Hematopoietic multipotent progenitor cell treated with erythropoietin and hydrocortisone succinate and interleukin-3 and kit ligand, for 6 days (in vitro differentiated cells): ENCODE results near the gene IMP4.
"Not testable (repeated sequence)": the region's sequence is repeated elsewhere in the genome, so short reads cannot be mapped to it uniquely, and the experiment has no call there.

Experiments used
- DNase-seq: peaks from one replicate; pipeline ENCODE4 v3.0.0-alpha.2; 2015

Gene IMP4

GRCh38 chr2:130342533-130343275 is at the start of gene IMP4:
Gene IMP4, plus strand, starts transcription at chr2:130342897. Its CDS starts 36 bp downstream, at chr2:130342933.
- DNase-seq = peak; percentile 100

DNA sequence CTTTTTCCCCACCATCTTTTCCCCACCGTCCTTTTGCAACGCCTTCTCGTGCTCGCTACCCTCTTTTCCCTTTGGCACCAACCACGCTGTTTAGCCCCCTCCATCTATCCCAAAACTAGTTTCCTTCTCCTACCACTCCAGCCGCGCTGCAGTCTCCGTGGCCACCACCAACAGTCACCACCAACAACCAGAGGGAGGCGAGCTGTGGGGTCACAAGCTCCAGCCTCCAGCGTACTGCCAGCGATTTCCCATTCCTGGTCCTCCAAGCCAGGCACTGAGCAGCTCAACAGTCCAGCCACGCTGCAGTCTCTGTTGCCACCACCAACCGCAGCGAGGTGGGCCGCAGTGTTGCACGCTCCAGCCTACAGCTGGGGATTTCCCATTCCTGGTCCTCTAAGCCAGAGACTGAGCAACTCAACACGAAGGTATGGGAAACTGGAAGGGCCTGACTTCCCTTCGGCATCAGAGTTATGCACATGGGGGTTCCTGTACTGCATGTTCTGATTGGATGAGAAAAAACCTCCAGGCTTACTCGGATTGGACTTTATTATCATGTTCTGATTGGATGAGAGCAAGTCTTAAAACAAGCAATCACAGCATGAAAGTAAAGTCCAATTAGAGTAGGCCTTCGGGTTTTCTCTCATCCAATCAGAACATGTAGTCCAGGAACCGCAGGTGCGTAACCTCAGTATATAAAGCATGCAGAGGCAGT is 42.3 kb upstream of the IMP4 start:
- DNase-seq = no peak

GRCh38 chr2:130300970-130301348 is 41.7 kb upstream of the IMP4 start:
- no peak for DNase-seq

DNA sequence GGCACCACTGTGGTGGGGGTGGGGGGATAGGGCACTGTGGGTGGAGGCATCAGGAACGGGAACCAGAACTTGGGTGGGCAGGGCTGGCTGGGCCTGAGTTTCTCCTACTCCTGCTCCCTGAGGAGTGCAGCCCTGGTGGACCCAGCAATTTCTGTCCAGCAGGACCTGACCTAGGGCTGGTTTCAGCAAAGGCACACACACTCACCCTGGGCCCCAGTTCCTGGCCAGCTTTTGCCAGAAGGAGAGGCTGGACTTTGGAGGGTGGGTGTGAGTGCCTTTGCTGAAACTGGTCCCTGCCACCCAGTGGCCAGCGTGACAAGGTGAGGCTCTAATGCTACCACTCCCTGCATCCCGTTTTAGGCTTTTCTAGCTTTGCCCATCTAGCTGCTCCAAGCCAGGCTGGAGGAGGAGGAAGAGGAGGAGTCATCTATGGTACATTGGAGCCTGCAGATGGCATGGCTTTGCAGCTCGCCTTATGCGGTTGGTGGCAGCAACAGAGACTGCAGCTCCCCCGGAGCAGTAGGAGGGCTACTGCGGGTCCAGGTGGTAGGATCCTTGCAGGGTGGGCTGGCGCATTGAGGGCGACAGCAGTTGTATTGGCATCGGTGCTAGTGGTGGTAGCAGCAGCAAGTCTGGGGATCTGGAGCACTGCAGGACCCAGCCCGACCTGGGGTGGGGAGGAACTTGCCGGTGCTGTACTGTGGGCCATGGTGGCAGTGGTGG is 40.4 kb upstream of the IMP4 start:
- DNase-seq = no peak

GRCh38 chr2:130303169-130303568 is 39.5 kb upstream of the IMP4 start:
- DNase-seq = no peak

- DNase-seq = no peak
Measured at GRCh38 chr2:130304726-130305125, 38.0 kb upstream of the IMP4 start.

GRCh38 chr2:130307850-130308249 is 34.8 kb upstream of the IMP4 start:
- no peak for DNase-seq

- no peak for DNase-seq
Measured at GRCh38 chr2:130310881-130311280, 31.8 kb upstream of the IMP4 start.

- no peak for DNase-seq
Measured at GRCh38 chr2:130313812-130314334, 28.8 kb upstream of the IMP4 start.

GRCh38 chr2:130314377-130314776 is 28.3 kb upstream of the IMP4 start:
- no peak for DNase-seq

DNA sequence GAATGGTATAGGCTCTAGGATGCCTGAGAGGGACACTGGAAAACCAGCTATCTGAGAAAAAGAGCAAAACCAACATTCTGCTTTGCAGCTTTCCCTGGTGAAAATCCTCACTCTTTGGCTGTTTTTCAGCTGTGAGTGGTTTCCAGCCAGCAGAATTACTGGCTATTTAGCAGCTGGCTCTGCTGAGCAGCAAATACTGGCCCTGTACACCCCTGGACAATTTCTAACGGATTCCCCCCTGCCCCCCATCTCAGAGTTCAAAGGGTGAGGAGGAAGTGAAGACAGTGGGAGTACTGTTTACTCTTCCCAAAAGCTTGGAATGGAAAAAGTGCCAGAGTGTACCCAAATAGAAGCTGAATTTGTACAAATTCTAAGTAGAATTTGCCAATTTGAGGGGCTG is 26.1 kb upstream of the IMP4 start:
- DNase-seq = no peak

DNA sequence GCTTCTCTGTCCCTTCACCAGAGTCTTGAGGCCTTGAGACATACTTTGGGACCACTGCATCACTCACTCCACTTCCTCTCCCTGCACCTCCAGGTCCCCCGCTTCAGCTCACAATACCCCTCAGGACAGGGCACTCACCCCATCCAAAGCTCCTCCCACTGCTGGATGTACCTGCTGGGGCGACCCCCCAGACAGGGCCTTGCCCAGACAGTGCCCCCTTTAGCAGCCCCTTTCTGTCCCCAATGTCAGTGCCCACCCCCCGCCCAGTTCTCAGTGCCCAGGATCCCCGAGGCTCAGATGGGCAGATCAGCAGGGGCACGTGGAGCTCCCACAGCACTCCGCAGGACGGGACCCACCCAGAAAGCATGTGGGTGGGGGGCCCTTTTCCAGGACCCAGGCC is 23.8 kb upstream of the IMP4 start:
- no peak for DNase-seq

DNA sequence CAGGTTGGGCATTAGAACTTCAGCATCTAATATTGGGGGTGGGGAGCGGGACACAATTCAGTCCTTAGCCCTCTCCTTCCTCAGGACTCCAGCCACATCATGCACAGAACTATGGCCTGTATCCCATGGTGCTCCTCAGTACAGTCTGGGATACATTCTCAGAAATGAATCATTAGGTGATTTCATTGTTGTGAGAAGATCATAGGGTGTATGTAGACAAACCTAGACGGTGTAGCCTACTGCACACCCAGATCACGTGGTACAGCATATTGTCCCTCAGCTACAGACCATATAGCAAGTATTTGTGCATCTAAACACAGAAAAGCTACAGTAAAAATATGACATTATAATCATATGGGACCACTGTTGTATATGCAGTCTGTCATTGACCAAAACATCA is 23.2 kb upstream of the IMP4 start:
- no peak for DNase-seq

GRCh38 chr2:130327703-130328527 is 14.8 kb upstream of the IMP4 start:
- DNase-seq = no peak

DNA sequence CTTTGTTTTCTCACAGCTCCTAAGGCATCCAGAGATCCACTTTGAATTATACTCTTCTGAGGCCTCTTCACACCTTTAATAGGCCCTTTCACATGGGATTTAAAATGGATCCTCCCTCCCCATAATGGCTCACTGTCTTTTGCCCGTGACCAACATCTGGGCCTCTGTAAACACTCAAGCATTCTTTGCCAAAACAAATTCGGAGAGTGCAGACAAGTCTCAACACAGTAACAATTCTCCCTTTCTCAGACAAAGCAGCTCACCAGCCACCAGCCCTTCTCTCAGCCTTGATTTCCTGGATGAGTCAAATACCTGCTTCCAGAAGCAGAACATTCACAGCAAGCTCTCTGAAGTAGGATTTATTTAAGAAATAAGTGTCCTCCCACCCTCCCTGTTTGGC is 14.0 kb upstream of the IMP4 start:
- no peak for DNase-seq

DNA sequence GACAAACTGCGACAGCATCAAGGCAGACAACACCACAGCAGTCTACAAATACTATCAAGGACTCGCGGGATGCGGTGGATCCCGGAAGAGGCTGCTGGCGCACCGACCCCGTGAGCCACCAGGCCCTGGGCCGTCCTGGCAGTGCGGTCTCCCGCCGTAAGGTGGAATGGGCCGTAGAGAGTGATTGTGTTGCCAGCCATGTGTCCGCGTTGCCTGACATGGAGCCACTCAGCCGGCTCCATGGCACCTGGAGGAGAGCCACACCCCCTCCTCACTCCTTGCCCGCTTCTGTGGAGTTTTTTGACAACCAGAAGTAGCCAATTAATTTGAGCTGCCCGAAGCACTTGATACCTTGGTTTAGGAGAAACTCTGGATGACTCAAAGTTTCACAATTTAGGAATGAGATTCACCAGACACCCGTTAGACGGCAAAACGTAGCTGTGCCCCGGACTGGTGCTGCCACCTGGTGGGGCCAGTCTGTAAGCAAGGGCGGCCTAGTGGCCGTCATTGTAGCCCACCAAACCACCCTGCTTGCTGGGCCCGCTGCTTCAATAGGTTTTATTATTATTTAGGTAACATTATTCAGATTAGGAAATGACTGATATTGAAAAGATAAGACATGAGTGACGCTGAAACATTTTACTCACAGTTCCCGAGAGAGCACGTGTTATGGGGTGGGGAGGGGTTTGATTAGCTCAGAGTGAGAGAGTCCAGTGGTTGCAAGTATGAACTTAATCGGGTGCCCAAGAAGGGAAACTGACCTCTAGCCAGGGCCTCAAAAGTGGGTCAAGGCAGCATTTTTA is 10.2 kb upstream of the IMP4 start:
- peak; percentile 85 for DNase-seq

GRCh38 chr2:130333253-130333652 is 9.4 kb upstream of the IMP4 start:
- DNase-seq = not testable (repeated sequence)

DNA sequence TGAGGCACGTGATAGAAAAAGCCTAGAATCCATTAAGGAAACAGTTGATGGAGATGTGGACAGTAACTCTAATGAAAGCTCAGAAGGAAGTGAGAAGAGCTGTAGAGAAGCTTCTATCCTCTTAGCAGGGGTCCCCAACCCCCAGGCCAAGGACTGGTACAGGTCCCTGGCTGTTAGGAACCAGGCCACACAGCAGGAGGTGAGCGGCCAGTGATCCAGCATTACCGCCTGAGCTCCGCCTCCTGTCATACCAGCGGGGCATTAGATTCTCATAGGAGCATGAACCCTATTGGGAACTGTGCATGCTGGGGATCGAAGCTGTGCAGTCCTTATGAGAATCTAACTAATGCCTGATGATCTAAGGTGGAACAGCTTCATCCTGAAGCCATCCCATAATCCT is 8.7 kb upstream of the IMP4 start:
- DNase-seq = no peak

- DNase-seq = no peak
Measured at GRCh38 chr2:130335226-130335625, 7.5 kb upstream of the IMP4 start.

- DNase-seq = no peak
Measured at GRCh38 chr2:130336150-130336876, 6.4 kb upstream of the IMP4 start.
